PC-3 (cell line): Measurements from ENCODE around the gene C6orf136. TPM values are rescaled to one million over a fixed set of nuclear protein-coding genes. Genes with fewer than 3 reads are reported as not detected.

Experiments used
- ATAC-seq: fragments of 200-7000 bp; cut with Tn5 transposase; 2 replicates; pipeline ENCODE4 v1.9.1; 2020; ENCODE audit warnings: mild to moderate bottlenecking, moderate library complexity
- BruUV-seq: library from RNA; stranded (reverse); fragments of 400-500 nt; replicated peaks from 2 replicates; lab custom pipeline; 2021; lab: Mats Ljungman, UMichigan
- CTCF ChIA-PET: fragments of 300-600 bp; sonication (Branson Sonifier 250); formaldehyde crosslinking; loops from one replicate; lab custom pipeline; 2022; ENCODE audit warnings: antibody characterized with exemption; lab: Charles Lee
- POLR2A ChIA-PET: fragments of 300-600 bp; sonication (Branson Sonifier 250); formaldehyde crosslinking; loops from one replicate; lab custom pipeline; 2022; ENCODE audit warnings: antibody characterized with exemption; ENCODE audit not compliant: unreplicated experiment; lab: Charles Lee
- DNase-seq: peaks from one replicate; pipeline ENCODE4 v3.0.0-alpha.2; 2015
- H2AFZ ChIP-seq: fragments of 300-600 bp; sonication (generic); 2 replicates; pipeline ENCODE4 v1.6.0; 2016; ENCODE audit warnings: antibody characterized with exemption, low read length
- H3F3A ChIP-seq: fragments of 300-600 bp; sonication (generic); one replicate; pipeline ENCODE4 v1.6.0; 2017; ENCODE audit warnings: antibody characterized with exemption, low read length, control low read depth, mild to moderate bottlenecking; ENCODE audit not compliant: unreplicated experiment
- H3K27ac ChIP-seq: fragments of 300-600 bp; sonication (generic); 2 replicates; pipeline ENCODE4 v1.5.1; 2016; ENCODE audit warnings: mild to moderate bottlenecking, low read length
- H3K27me3 ChIP-seq: fragments of 300-600 bp; sonication (generic); 2 replicates; pipeline ENCODE4 v1.6.1; 2016; ENCODE audit warnings: low read length, mixed read lengths
- H3K36me3 ChIP-seq: fragments of 300-600 bp; sonication (generic); 2 replicates; pipeline ENCODE4 v1.6.1; 2016; ENCODE audit warnings: low read depth, mixed run types, low read length, mixed read lengths
- H3K4me1 ChIP-seq: fragments of 300-600 bp; sonication (generic); 2 replicates; pipeline ENCODE4 v1.5.1; 2016; ENCODE audit warnings: low read length; ENCODE audit not compliant: insufficient read depth
- H3K4me2 ChIP-seq: fragments of 300-600 bp; sonication (generic); 2 replicates; pipeline ENCODE4 v1.6.0; 2016; ENCODE audit warnings: low read length
- H3K4me3 ChIP-seq: fragments of 300-600 bp; sonication (generic); 2 replicates; pipeline ENCODE4 v1.5.1; 2016; ENCODE audit warnings: mild to moderate bottlenecking, low read length, mixed read lengths
- H3K79me2 ChIP-seq: fragments of 300-600 bp; sonication (generic); 2 replicates; pipeline ENCODE4 v1.6.1; 2017; ENCODE audit warnings: low read length, mixed read lengths
- H3K9ac ChIP-seq: fragments of 300-600 bp; sonication (generic); 2 replicates; pipeline ENCODE4 v1.6.0; 2016; ENCODE audit warnings: mild to moderate bottlenecking, low read length
- H3K9me2 ChIP-seq: fragments of 300-600 bp; sonication (generic); replicated peaks from 2 replicates; pipeline ENCODE4 v1.6.1; 2016; ENCODE audit warnings: mixed run types, low read length, mixed read lengths
- H3K9me3 ChIP-seq: fragments of 300-600 bp; sonication (generic); 2 replicates; pipeline ENCODE4 v1.6.1; 2016; ENCODE audit warnings: low read length, mixed read lengths
- H4K20me1 ChIP-seq: fragments of 300-600 bp; sonication (generic); 2 replicates; pipeline ENCODE4 v1.6.1; 2016; ENCODE audit warnings: low read length, mixed read lengths
- EZH2 ChIP-seq: fragments of 300-600 bp; sonication (generic); IDR thresholded peaks from one replicate; pipeline ENCODE4 v1.6.1; 2017; ENCODE audit warnings: antibody characterized with exemption, mild to moderate bottlenecking, low read length; ENCODE audit not compliant: unreplicated experiment
- EZH2phosphoT487 ChIP-seq: fragments of 300-600 bp; sonication (generic); IDR thresholded peaks from 2 replicates; pipeline ENCODE4 v1.6.1; 2018; ENCODE audit warnings: mild to moderate bottlenecking, antibody characterized with exemption, low read length, borderline replicate concordance
- intact Hi-C: fragments of 100-400 bp; cut with micrococcal nuclease; formaldehyde crosslinking; loops from 2 replicates; pipeline ENCODE4 v1.9.0; 2023
- total RNA-seq: library from RNA; depleted of rRNA; stranded (reverse); fragments of >200 nt; gene quantifications from 2 replicates; pipeline ENCODE4 v1.2.3, GENCODE V29; 2014
- TF ChIP-seq, protein P1 (sequence below): fragments of 300-600 bp; sonication (generic); conservative IDR thresholded peaks from 2 replicates; pipeline ENCODE4 v1.5.1; 2017; ENCODE audit warnings: antibody characterized with exemption, low read depth, mild to moderate bottlenecking, low read length

Gene C6orf136
- total RNA-seq, 1 experiment from 2014 or later = 18.7 TPM

DNA sequence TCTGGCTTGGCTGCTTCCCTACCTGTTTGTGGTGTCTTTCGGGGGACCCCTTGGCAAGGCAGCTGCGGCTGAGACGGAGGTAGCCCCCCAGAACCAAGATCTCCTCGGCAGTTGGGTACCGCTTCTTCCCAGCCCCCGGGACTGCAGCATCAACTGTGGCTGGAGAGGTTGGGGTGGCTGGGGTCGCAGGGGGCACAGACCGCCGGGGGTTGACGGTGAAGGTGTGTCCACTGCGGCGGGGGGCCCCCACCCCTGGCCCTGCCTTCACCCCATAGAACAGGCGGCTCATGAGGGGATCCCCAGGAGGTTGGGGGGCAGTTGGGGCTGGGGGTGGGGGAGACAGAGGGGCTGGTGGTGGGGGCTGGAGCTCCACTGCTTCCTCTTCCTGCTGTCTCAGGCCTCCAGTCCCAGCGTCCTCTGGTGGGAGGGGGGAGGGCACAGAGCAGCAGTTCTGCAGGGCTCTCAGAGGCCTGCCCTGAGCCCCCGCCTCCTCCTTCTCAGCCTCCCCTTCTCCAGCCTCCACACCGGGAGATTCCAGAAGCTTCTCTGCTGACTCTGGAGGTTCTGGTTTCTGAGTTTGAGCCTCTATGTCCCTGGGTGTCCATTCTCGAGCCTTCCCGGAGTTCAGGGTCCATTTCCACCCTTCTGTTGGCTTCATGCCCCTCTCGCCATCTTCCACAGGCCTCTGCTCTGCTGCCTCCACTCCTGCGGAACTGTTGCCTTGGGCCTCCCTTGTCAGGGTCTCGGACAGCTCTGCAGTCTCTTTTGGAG, 37.6 kb downstream of the C6orf136 start:
- H3K36me3 ChIP-seq = peaks cover 2% of the 10 kb centered on the region; the same call in 1 of the 2 replicates
- POLR2A ChIA-PET = interaction anchor here (0.6 to 0.7 kb wide), 2 partner anchors 32 to 129 kb away, joined by 3 to 7 read pairs; partner anchors contain the start of gene MDC1

DNA sequence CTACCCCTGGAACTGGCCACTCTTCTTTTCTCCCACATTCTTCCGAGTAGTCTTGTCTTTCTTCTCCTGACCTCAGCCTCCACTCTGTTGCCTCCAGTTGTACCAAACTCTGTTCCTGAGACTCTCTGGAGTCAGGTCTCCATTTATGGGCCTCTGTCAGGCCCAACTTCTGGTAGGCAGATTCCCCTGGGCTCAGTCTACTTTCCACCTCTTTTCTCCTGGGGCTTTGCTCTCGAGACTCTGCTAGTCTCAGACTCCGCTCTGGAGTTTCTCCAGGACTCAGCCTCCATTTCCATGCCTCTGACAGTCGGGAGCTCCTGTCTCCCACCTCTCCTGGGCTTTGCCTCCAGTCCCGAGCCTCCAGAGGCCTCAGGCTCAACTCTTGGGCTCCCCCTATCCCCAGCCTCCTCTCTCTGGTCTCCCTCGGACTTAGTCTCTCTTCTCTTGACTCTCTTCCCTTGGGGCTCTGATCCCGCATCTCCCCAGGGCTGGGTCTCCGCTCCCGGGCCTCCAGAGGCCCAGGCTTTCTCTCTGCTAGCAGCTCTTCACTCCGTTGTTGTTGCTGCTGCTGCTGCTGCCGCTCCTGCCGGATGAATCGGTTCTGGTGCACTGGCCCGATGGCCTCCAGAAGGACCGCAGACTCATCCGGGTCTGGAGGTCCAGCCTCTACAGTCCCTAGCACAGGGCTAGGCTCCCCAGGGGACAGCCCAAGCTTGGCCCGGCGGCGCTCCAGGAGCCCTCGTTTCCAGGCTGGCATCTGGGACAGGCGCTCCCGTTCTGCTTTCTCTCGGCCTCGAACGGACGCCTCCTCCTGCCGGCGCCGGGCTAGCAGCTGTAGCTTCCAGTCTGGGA, 38.5 kb downstream of the C6orf136 start:
- Histone ChIP-seq H2AFZ (no peak overlapping the region), H3K9me2 (no peaks in the 10 kb centered on the region), H3K9ac (peak overlapping the region; percentile 98), H3K4me1 (peaks cover 71% of the 10 kb centered on the region), H3F3A (no peaks in the 10 kb centered on the region), H3K4me3 (peak overlapping the region; percentile 97), H3K79me2 (peaks cover 93% of the 10 kb centered on the region), H3K9me3 (no peaks in the 10 kb centered on the region), H3K27ac (peak overlapping the region; percentile 96), H4K20me1 (no peaks in the 10 kb centered on the region), H3K27me3 (no peaks in the 10 kb centered on the region), H3K36me3 (no peaks in the 10 kb centered on the region; the same call in 1 of the 2 replicates), H3K4me2 (peak overlapping the region; percentile 87)
- no peak for DNase-seq
- intact Hi-C loops = loop anchor here (5.0 kb wide), 1 partner anchor 137 kb away; no protein-coding TSS in a partner anchor
- BruUV-seq = no TSS peak
- ChIA-PET CTCF (no interaction called here), POLR2A (no interaction called here)
- no peak for TF ChIP-seq EZH2phosphoT487
- TF ChIP-seq, protein P1, sequence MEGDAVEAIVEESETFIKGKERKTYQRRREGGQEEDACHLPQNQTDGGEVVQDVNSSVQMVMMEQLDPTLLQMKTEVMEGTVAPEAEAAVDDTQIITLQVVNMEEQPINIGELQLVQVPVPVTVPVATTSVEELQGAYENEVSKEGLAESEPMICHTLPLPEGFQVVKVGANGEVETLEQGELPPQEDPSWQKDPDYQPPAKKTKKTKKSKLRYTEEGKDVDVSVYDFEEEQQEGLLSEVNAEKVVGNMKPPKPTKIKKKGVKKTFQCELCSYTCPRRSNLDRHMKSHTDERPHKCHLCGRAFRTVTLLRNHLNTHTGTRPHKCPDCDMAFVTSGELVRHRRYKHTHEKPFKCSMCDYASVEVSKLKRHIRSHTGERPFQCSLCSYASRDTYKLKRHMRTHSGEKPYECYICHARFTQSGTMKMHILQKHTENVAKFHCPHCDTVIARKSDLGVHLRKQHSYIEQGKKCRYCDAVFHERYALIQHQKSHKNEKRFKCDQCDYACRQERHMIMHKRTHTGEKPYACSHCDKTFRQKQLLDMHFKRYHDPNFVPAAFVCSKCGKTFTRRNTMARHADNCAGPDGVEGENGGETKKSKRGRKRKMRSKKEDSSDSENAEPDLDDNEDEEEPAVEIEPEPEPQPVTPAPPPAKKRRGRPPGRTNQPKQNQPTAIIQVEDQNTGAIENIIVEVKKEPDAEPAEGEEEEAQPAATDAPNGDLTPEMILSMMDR = peak; percentile 30; the same call in 1 of the 2 replicates
- no peak for ATAC-seq

More for the DNA sequence above, 37.6 kb downstream of the C6orf136 start:
- peak overlapping the region; percentile 87 for H3K4me2 ChIP-seq
- peak overlapping the region; percentile 97 for H3K4me3 ChIP-seq
- no peak overlapping the region for H2AFZ ChIP-seq
- H3K27ac ChIP-seq = peak overlapping the region; percentile 96
- no peaks in the 10 kb centered on the region for H3K27me3 ChIP-seq
- H3K4me1 ChIP-seq = peaks cover 71% of the 10 kb centered on the region
- peak overlapping the region; percentile 98 for H3K9ac ChIP-seq
- ATAC-seq = no peak
- no peaks in the 10 kb centered on the region for H3F3A ChIP-seq
- intact Hi-C loops = loop anchor here (5.0 kb wide), 1 partner anchor 138 kb away; no protein-coding TSS in a partner anchor
- H3K9me2 ChIP-seq = no peaks in the 10 kb centered on the region
- H4K20me1 ChIP-seq = no peaks in the 10 kb centered on the region
- peaks cover 95% of the 10 kb centered on the region for H3K79me2 ChIP-seq
- CTCF ChIA-PET = no interaction called here
- no peaks in the 10 kb centered on the region for H3K9me3 ChIP-seq
- no peak for DNase-seq
- no TSS peak for BruUV-seq
- TF ChIP-seq EZH2 (no peak), EZH2phosphoT487 (no peak)
- TF ChIP-seq, protein P1 = no peak
